Cerebellar nuclear complex (tissue), 1 donor: Measurements from ENCODE around the gene CALN1.
"Not testable (repeated sequence)": the region's sequence is repeated elsewhere in the genome, so short reads cannot be mapped to it uniquely, and the experiment has no call there.

Experiments used
- DNase-seq, 2 experiments: peaks; one replicate each; lab custom pipeline; 2025; lab: John Stamatoyannopoulos, UW

The CALN1 gene

DNA sequence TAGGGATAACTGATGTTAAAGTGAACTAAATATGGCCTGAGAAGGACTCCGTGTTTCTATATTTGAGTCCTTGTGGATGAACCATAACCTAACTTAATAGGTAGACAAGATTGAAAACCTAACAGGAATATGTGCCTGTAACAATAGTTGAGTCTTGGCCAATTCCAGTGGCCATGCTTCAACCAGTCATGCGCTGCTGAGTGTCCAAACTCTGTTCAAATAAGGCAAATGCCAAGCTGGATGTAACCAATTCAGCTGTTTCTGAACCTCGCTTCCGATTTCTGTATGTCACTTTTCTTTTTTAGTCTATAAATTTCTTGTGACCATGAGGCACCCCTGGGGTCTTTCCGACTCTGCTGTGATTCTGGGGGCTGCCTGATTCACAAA lies 672.0 kb downstream of the CALN1 start:
- no peak for DNase-seq

DNA sequence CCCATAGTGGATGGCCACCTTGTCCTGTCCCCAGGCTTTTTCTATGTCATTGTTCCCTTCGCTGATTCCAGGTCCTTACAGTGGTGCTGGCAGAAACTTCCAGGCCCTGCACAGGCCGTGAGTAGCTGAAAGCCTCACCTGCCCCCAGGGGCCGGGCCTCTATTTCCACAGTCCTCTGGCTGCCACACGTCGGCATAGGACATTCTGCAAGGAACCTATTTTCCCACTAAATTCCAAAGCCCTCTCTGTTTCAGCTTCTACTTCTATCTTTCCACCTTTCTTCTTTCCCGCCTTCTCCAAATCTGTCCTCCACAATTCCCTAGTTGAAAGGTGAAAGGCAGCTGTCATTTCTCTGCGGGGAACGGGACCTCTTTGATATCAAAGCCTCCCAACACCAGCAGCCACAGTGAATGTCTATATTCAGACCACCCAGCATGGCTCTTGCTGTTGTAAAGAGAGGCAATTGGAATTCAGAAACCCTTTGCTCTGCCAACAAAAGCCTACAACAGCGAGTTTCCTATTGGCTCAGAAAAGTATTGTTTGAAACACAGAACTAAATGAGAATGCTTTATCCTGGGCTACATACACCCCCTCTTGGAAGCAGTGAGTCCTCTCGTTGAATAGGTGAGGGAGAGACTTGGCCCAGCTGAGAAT lies 672.5 kb downstream of the CALN1 start:
- DNase-seq: no peak

DNA sequence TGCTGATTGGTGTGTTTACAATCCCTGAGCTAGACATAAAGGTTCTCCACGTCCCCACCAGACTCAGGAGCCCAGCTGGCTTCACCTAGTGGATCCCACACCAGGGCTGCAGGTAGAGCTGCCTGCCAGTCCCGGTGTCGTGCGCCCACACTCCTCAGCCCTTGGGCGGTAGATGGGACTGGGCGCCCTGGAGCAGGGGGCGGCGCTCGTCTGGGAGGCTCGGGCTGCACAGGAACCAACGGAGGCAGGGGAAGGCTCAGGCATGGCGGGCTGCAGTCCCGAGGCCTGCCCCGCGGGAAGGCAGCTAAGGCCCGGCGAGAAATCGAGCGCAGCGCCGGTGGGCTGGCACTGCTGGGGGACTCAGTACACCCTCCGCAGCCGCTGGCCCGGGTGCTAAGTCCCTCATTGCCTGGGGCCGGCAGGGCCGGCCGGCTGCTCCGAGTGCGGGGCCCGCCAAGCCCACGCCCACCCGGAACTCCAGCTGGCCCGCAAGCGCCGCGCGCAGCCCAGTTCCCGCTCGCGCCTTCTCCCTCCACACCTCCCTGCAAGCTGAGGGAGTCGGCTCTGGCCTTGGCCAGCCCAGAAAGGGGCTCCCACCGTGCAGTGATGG lies 674.1 kb downstream of the CALN1 start:
- not testable (repeated sequence) for DNase-seq

DNA sequence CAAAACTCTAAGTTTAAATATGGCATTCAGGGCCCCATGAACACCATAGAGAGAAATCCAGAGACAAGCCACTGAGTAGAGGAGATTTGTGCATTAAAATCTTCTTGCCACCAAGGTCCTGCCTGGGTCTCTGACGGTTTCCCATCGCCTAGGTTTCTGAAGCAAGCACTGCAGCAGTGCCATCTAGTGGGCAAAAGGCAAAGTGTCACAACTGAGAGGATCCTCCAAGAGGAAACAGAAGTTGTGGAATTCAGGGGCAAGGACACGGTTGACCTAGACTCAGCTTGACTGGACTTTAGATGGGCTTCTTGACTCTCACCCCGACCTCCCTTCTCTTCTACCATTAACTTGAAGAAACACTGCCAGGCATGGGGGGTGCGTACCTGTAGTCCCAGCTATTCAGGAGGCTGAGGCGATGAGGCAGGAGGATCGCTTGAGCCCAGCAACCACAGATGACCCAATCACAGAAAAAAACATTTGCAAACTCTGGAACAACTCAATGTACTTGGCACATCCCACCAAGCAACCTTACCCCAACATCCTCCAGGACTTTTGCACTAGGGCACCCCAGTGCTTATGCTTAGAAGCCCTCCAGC lies 676.1 kb downstream of the CALN1 start:
- peak in 1 of 2 experiments; percentile 18 for DNase-seq

DNA sequence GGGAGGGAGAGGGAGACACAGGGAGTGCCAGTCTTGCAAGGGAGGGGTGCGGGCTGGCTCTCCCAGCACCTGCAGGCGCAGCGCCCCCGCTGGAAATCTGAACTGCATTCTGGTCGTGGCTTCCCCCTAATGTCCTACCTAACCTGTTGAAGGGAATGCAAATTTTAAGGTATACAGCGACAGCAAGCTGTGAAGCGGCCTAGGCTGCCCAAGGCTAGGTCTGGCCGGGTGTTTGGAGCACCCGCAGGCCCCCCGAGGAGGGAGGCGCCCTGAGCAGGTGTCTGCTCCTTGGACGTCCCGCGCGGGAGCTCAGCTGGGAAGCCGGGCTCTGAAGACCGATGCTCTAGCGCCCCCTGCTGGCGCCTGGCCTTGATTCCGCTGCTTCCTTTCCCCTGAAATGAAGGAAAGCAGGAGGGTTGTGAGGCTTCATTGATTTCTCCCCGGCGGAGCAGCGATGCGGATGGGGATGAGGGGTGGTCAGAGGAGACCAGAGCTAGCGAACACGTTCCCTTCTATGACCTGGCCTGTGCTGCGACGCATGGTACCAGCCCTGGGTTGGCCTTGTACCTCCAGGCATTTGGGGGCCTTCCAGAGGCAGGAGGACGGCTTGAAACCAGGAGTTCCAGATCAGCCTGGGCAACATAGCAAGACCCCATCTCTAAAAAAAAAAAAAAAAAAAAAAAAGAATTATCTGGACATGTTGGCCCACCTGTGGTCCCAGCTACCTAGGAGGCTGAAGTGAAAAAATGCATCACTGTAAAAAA lies 678.8 kb downstream of the CALN1 start:
- DNase-seq: peak in 1 of 2 experiments; percentile 75

DNA sequence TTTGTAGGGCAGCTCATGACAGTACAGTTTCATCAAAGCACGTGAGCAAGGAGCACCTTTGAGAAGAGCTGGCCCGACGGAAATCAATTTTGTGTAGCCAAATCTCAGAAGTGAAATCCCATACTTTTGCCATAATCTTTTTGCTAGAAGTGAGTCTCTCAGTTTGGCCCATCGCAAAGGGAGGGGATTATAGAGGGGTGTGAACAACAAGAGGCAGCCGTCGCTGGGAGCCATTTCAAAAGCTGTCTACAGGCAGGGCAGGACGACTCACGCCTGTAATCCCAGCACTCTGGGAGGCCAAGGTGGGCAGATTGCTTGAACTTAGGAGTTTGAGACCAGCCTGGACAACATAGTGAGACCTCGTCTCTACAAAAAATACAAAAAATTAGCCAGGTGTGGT lies 680.4 kb downstream of the CALN1 start:
- DNase-seq: no peak
